Measurements from ENCODE around the gene ELMOD1. TPM values are rescaled to one million over a fixed set of nuclear protein-coding genes. Genes with fewer than 3 reads are reported as not detected.

The ELMOD1 gene
- total and polyA plus RNA-seq, 10 of the 15 experiments (the other 5 are each of a cell fraction or from before 2014, with no cell fraction given): not detected

GRCh38 chr11:107608809-107609208 is 17.9 kb downstream of the ELMOD1 start:
- Histone ChIP-seq H3K27ac (ENCODE audit: control insufficient read depth, insufficient read depth) (no peak overlapping the region), H3K27me3 (replicated peaks in 1 of 2; ENCODE audit: control insufficient read depth in 2 of 2, insufficient read depth in 2 of 2, low read length in 1 of 2) (peaks cover 0 to 2% of the 10 kb centered on the region in 2 experiments; a peak in 1 of 4 replicates), H2AFZ (ENCODE audit: control insufficient read depth, low read depth, low read length) (no peak overlapping the region), H3K9ac (ENCODE audit: control insufficient read depth, insufficient read depth, low read length) (no peak overlapping the region), H3K36me3 (ENCODE audit: control insufficient read depth in 2 of 2, insufficient read depth in 2 of 2, low read length in 1 of 2) (no peaks in the 10 kb centered on the region), H3K79me2 (ENCODE audit: control insufficient read depth, insufficient read depth, low read length) (no peaks in the 10 kb centered on the region), H4K20me1 (ENCODE audit: control insufficient read depth, insufficient read depth) (no peaks in the 10 kb centered on the region), H3K4me3 (no peak overlapping the region), H3K4me2 (ENCODE audit: control insufficient read depth, insufficient read depth) (no peak overlapping the region), H3K9me3 (replicated peaks; ENCODE audit: control insufficient read depth, insufficient read depth, low read length) (no peaks in the 10 kb centered on the region), H3K4me1 (ENCODE audit: control insufficient read depth, insufficient read depth, low read length) (no peaks in the 10 kb centered on the region)
- DNase-seq (ENCODE audit: low read depth, low spot score): no peak
- ChIA-PET RAD21 (ENCODE audit: unreplicated experiment) (interaction anchor here (1.5 kb wide), 1 partner anchor 80 kb away, joined by 7 read pairs; no protein-coding TSS in a partner anchor), SMC1A (ENCODE audit: uncharacterized antibody, unreplicated experiment) (interaction anchor here (0.9 to 1.5 kb wide), 4 partner anchors 10 to 80 kb away, joined by 3 to 6 read pairs (median 4); no protein-coding TSS in a partner anchor), CTCF (interaction anchor here (0.8 to 1.7 kb wide), 6 partner anchors 9 to 123 kb away, joined by 3 to 5 read pairs (median 4); no protein-coding TSS in a partner anchor), POLR2A (no interaction called here)
- BruUV-seq (replicated peaks): no TSS peak
- intact Hi-C loops (cut with micrococcal nuclease; ENCODE audit: unreplicated experiment): no loop called here
- WGBS (ENCODE audit: insufficient coverage, insufficient replicate concordance, low lambda C conversion rate, missing lambda C conversion rate): 21% methylated on average over 2 of the region's 2 CpGs
- no peak for TF ChIP-seq SRF (IDR thresholded peaks at IDR 0.05; ENCODE audit: low read depth in 2 of 2, low read length in 2 of 2)
- TF ChIP-seq BHLHE40 (IDR thresholded peaks at IDR 0.05; ENCODE audit: borderline replicate concordance in 1 of 2, low read depth in 2 of 2, low read length in 1 of 2): no peak
- TF ChIP-seq, protein P1, sequence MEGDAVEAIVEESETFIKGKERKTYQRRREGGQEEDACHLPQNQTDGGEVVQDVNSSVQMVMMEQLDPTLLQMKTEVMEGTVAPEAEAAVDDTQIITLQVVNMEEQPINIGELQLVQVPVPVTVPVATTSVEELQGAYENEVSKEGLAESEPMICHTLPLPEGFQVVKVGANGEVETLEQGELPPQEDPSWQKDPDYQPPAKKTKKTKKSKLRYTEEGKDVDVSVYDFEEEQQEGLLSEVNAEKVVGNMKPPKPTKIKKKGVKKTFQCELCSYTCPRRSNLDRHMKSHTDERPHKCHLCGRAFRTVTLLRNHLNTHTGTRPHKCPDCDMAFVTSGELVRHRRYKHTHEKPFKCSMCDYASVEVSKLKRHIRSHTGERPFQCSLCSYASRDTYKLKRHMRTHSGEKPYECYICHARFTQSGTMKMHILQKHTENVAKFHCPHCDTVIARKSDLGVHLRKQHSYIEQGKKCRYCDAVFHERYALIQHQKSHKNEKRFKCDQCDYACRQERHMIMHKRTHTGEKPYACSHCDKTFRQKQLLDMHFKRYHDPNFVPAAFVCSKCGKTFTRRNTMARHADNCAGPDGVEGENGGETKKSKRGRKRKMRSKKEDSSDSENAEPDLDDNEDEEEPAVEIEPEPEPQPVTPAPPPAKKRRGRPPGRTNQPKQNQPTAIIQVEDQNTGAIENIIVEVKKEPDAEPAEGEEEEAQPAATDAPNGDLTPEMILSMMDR (IDR thresholded peaks at IDR 0.05 in 2 of 3, conservative IDR thresholded peaks at IDR 0.05 in 1 of 3; ENCODE audit: control insufficient read depth in 2 of 3, extremely low read depth in 1 of 3, insufficient read depth in 1 of 3, low read depth in 3 of 3, low read length in 3 of 3): no peak
- TF ChIP-seq, protein P2, sequence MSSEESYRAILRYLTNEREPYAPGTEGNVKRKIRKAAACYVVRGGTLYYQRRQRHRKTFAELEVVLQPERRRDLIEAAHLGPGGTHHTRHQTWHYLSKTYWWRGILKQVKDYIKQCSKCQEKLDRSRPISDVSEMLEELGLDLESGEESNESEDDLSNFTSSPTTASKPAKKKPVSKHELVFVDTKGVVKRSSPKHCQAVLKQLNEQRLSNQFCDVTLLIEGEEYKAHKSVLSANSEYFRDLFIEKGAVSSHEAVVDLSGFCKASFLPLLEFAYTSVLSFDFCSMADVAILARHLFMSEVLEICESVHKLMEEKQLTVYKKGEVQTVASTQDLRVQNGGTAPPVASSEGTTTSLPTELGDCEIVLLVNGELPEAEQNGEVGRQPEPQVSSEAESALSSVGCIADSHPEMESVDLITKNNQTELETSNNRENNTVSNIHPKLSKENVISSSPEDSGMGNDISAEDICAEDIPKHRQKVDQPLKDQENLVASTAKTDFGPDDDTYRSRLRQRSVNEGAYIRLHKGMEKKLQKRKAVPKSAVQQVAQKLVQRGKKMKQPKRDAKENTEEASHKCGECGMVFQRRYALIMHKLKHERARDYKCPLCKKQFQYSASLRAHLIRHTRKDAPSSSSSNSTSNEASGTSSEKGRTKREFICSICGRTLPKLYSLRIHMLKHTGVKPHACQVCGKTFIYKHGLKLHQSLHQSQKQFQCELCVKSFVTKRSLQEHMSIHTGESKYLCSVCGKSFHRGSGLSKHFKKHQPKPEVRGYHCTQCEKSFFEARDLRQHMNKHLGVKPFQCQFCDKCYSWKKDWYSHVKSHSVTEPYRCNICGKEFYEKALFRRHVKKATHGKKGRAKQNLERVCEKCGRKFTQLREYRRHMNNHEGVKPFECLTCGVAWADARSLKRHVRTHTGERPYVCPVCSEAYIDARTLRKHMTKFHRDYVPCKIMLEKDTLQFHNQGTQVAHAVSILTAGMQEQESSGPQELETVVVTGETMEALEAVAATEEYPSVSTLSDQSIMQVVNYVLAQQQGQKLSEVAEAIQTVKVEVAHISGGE (CRISPR knock-in tag; IDR thresholded peaks at IDR 0.05): no peak
- no peak for TF ChIP-seq BRCA1 (IDR thresholded peaks at IDR 0.05; ENCODE audit: low read depth, low read length)
- no peak for TF ChIP-seq E4F1 (IDR thresholded peaks at IDR 0.05; ENCODE audit: borderline replicate concordance, partially characterized antibody)
- TF ChIP-seq CEBPB (IDR thresholded peaks at IDR 0.05; ENCODE audit: borderline replicate concordance in 1 of 2, low read depth in 2 of 2, low read length in 2 of 2): no peak
- no peak for TF ChIP-seq TARDBP (IDR thresholded peaks at IDR 0.05; ENCODE audit: borderline replicate concordance)
- TF ChIP-seq, protein P3, sequence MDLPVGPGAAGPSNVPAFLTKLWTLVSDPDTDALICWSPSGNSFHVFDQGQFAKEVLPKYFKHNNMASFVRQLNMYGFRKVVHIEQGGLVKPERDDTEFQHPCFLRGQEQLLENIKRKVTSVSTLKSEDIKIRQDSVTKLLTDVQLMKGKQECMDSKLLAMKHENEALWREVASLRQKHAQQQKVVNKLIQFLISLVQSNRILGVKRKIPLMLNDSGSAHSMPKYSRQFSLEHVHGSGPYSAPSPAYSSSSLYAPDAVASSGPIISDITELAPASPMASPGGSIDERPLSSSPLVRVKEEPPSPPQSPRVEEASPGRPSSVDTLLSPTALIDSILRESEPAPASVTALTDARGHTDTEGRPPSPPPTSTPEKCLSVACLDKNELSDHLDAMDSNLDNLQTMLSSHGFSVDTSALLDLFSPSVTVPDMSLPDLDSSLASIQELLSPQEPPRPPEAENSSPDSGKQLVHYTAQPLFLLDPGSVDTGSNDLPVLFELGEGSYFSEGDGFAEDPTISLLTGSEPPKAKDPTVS (IDR thresholded peaks at IDR 0.05; ENCODE audit: low read depth, low read length): no peak
- ATAC-seq: no peak
- in situ Hi-C loops (cut with MboI): no loop called here
- FAIRE-seq: no peak

All from GM12878 (cell line).